OCI-LY1 (cell line): Measurements from ENCODE around the gene WWOX.
"Not testable (repeated sequence)": the region's sequence is repeated elsewhere in the genome, so short reads cannot be mapped to it uniquely, and the experiment has no call there.

Source experiments
- H2AFZ ChIP-seq: fragments of 200-600 bp; sonication (generic), shearing (Covaris generic); 2 replicates; pipeline ENCODE4 v1.6.0; 2014; ENCODE audit warnings: antibody characterized with exemption, mild to moderate bottlenecking, low read length
- H3F3A ChIP-seq: fragments of 200-600 bp; sonication (generic), shearing (Covaris generic); 2 replicates; pipeline ENCODE4 v1.6.0; 2014; ENCODE audit warnings: mild to moderate bottlenecking, antibody characterized with exemption, low read length, moderate library complexity; ENCODE audit not compliant: insufficient read depth
- H3K27ac ChIP-seq: fragments of 200-600 bp; sonication (generic); 2 replicates; pipeline ENCODE4 v1.5.1; 2014; ENCODE audit warnings: low read length, mixed run types, mild to moderate bottlenecking, low read depth; ENCODE audit not compliant: poor library complexity, severe bottlenecking
- H3K27me3 ChIP-seq: fragments of 200-600 bp; sonication (generic); 2 replicates; pipeline ENCODE4 v1.6.0; 2014; ENCODE audit warnings: antibody characterized with exemption, mild to moderate bottlenecking, low read length, moderate library complexity; ENCODE audit not compliant: insufficient read depth
- H3K36me3 ChIP-seq: fragments of 200-600 bp; sonication (generic); 2 replicates; pipeline ENCODE4 v1.6.1; 2014; ENCODE audit warnings: mild to moderate bottlenecking, antibody characterized with exemption, low read length, moderate library complexity, mixed read lengths; ENCODE audit not compliant: insufficient read depth
- H3K4me1 ChIP-seq: fragments of 200-600 bp; sonication (generic); 2 replicates; pipeline ENCODE4 v1.5.1; 2014; ENCODE audit warnings: mild to moderate bottlenecking, low read length, moderate library complexity; ENCODE audit not compliant: insufficient read depth, severe bottlenecking
- H3K4me2 ChIP-seq: fragments of 200-600 bp; sonication (generic), shearing (Covaris generic); 2 replicates; pipeline ENCODE4 v1.6.1; 2014; ENCODE audit warnings: low read length
- H3K4me3 ChIP-seq: fragments of 200-600 bp; sonication (generic); 2 replicates; pipeline ENCODE4 v1.5.1; 2014; ENCODE audit warnings: low read length, low read depth, mild to moderate bottlenecking, mixed read lengths; ENCODE audit not compliant: poor library complexity, severe bottlenecking
- H3K79me2 ChIP-seq: fragments of 200-600 bp; shearing (Covaris generic); 2 replicates; pipeline ENCODE4 v1.6.1; 2016; ENCODE audit warnings: mixed run types, low read length, mixed read lengths; ENCODE audit not compliant: insufficient read depth
- H3K9ac ChIP-seq: fragments of 200-600 bp; sonication (generic), shearing (Covaris generic); 2 replicates; pipeline ENCODE4 v1.6.1; 2014; ENCODE audit warnings: mild to moderate bottlenecking, low read length, mixed read lengths
- H3K9me2 ChIP-seq: fragments of 200-600 bp; sonication (generic), shearing (Covaris generic); 2 replicates; pipeline ENCODE4 v1.6.1; 2014; ENCODE audit warnings: low read depth, mild to moderate bottlenecking, low read length, mixed read lengths
- H3K9me3 ChIP-seq: fragments of 200-600 bp; shearing (Covaris generic); 2 replicates; pipeline ENCODE4 v1.6.1; 2014; ENCODE audit warnings: low read length, mixed read lengths
- H4K20me1 ChIP-seq: fragments of 200-600 bp; sonication (generic), shearing (Covaris generic); 2 replicates; pipeline ENCODE4 v1.6.0; 2016; ENCODE audit warnings: mild to moderate bottlenecking, low read length; ENCODE audit not compliant: insufficient read depth
- EZH2 ChIP-seq: fragments of 200-600 bp; sonication (generic), shearing (Covaris generic); IDR thresholded peaks from 2 replicates; pipeline ENCODE4 v1.8.0; 2017; ENCODE audit warnings: borderline replicate concordance, mixed run types, mild to moderate bottlenecking, antibody characterized with exemption, low read length, moderate library complexity, mixed read lengths
- TF ChIP-seq, protein P1 (sequence below): fragments of 200-600 bp; sonication (generic), shearing (Covaris generic); IDR thresholded peaks from 2 replicates; pipeline ENCODE4 v1.5.1; 2017; ENCODE audit warnings: mild to moderate bottlenecking, antibody characterized with exemption, low read length, moderate library complexity, mixed read lengths

The WWOX gene

DNA sequence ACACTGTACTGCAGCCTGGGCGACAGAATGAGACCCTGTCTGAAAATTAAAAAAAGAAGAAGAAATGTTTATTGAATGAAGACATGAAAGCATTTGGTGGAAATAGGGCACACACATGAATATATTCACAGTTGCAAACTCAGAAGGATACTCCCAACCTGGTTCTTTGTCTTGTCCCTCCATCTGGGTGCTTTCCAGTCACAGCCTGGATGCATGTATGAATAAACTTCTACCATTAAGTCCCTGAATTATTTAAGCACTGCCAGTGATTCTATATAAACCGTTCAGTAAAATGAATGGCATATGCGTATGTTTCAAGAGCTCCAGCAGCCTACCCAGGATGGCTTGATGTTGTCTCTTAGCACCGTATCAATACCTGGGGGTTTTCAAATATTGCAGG is 591.1 kb downstream of the WWOX start:
- Histone ChIP-seq H3K27me3 (no peaks in the 10 kb centered on the region), H3K4me3 (no peak overlapping the region), H3K9ac (no peak overlapping the region), H3K79me2 (no peaks in the 10 kb centered on the region), H3K4me1 (no peaks in the 10 kb centered on the region), H3K27ac (no peak overlapping the region), H3K36me3 (no peaks in the 10 kb centered on the region), H4K20me1 (no peaks in the 10 kb centered on the region), H3K4me2 (no peak overlapping the region), H3F3A (no peaks in the 10 kb centered on the region), H3K9me3 (no peaks in the 10 kb centered on the region), H2AFZ (no peak overlapping the region), H3K9me2 (no peaks in the 10 kb centered on the region)
- no peak for TF ChIP-seq EZH2
- TF ChIP-seq, protein P1, sequence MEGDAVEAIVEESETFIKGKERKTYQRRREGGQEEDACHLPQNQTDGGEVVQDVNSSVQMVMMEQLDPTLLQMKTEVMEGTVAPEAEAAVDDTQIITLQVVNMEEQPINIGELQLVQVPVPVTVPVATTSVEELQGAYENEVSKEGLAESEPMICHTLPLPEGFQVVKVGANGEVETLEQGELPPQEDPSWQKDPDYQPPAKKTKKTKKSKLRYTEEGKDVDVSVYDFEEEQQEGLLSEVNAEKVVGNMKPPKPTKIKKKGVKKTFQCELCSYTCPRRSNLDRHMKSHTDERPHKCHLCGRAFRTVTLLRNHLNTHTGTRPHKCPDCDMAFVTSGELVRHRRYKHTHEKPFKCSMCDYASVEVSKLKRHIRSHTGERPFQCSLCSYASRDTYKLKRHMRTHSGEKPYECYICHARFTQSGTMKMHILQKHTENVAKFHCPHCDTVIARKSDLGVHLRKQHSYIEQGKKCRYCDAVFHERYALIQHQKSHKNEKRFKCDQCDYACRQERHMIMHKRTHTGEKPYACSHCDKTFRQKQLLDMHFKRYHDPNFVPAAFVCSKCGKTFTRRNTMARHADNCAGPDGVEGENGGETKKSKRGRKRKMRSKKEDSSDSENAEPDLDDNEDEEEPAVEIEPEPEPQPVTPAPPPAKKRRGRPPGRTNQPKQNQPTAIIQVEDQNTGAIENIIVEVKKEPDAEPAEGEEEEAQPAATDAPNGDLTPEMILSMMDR, result no peak

DNA sequence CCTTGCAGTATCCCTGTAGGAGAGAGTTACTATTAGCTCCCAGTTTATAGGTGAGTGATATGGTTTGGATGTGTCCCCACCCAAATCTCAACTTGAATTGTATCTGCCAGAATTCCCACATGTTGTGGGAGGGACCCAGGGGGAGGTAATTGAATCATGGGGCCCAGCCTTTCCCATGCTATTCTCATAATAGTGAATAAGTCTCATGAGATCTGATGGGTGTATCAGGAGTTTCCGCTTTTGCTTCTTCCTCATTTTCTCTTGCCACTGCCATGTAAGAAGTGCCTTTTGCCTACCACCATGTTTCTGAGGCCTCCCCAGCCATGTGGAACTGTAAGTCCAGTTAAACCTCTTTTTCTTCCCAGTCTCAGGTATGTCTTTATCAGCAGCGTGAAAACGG is 592.3 kb downstream of the WWOX start:
- not testable (repeated sequence) for H3K79me2 ChIP-seq, H3K4me3 ChIP-seq, H3K9ac ChIP-seq, H3K27ac ChIP-seq, H4K20me1 ChIP-seq, H2AFZ ChIP-seq, H3K27me3 ChIP-seq, H3F3A ChIP-seq, H3K9me2 ChIP-seq, H3K9me3 ChIP-seq, H3K4me1 ChIP-seq, H3K4me2 ChIP-seq, H3K36me3 ChIP-seq

DNA sequence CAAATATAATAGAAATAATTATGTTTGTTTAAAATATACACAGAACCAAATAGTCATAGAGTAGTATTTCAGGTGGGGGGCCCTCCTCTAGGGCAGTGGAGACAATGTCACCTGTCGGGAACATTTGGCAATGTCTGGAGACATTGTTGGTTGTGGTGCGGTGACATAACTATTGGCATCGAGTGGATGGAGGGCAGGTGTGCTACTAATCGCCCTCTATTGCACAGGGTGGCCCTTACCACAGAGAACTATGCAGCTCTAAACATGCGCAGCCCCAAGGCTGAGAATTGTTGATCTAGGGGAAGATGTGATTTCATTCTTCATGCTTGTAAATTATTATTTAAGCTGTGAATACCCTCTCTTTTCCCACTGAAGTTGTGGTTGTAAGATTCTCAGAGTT is 594.0 kb downstream of the WWOX start:
- no peak overlapping the region for H3K27ac ChIP-seq
- H3K36me3 ChIP-seq, result no peaks in the 10 kb centered on the region
- H3K9me3 ChIP-seq, result no peaks in the 10 kb centered on the region
- no peaks in the 10 kb centered on the region for H3K27me3 ChIP-seq
- no peaks in the 10 kb centered on the region for H4K20me1 ChIP-seq
- H3K9me2 ChIP-seq, result no peaks in the 10 kb centered on the region
- H3K79me2 ChIP-seq, result no peaks in the 10 kb centered on the region
- H2AFZ ChIP-seq, result no peak overlapping the region
- TF ChIP-seq EZH2, result no peak
- TF ChIP-seq, protein P1, result no peak
- no peaks in the 10 kb centered on the region for H3F3A ChIP-seq
- no peak overlapping the region for H3K4me3 ChIP-seq
- H3K4me1 ChIP-seq, result no peaks in the 10 kb centered on the region
- H3K9ac ChIP-seq, result no peak overlapping the region
- H3K4me2 ChIP-seq, result no peak overlapping the region

DNA sequence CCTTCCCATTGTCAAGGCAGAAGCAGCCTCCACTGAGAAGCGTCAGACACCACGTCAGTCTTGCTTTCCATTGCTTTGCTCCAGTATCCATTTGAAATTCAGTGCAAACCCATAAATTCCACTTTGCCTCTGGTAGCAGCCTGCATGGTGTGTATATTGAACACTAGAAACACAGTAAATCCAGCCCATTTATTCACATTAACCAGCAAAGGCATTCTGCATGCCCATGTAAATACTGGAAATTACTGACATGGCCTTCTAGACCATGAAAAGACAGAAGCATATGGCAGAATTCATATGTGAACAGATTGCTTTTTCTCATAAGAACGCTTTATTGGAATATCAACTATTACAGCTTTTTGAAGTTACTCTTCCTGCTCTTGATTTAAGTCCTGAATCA is 595.0 kb downstream of the WWOX start:
- no peak for TF ChIP-seq EZH2
- TF ChIP-seq, protein P1, result no peak
- Histone ChIP-seq H3K9me2 (no peaks in the 10 kb centered on the region), H3K27me3 (no peaks in the 10 kb centered on the region), H3K36me3 (no peaks in the 10 kb centered on the region), H3K4me2 (no peak overlapping the region), H2AFZ (no peak overlapping the region), H4K20me1 (no peaks in the 10 kb centered on the region), H3K9me3 (no peaks in the 10 kb centered on the region), H3K4me1 (no peaks in the 10 kb centered on the region), H3F3A (no peaks in the 10 kb centered on the region), H3K4me3 (no peak overlapping the region), H3K27ac (no peak overlapping the region), H3K9ac (no peak overlapping the region), H3K79me2 (no peaks in the 10 kb centered on the region)
